ENCODE results near the gene HORMAD2. TPM values are rescaled to one million over a fixed set of nuclear protein-coding genes. Genes with fewer than 3 reads are reported as not detected.

HORMAD2 gene
- total RNA-seq, 2 experiments from 2014 or later = not detected

DNA sequence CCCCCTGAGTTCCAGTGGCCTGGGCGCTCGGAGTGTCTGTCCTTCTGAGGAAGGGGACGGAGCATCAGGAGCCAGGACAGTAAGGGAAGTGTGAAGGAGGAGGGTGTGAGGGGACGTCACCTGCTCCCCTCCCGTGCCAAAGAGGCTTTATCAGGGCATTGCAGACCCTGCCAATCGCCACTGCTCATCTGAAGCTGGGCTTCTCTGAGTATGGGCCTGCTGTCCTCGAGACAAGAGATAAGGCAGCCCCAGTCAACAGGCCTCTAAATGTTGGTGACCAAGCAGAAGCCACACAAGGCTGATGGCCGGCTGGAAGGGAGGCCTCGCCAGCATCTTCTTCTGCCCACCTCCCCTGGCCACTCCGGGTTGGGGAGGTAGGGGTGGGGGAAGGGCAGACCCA, 136.4 kb downstream of the HORMAD2 start:
- Mint-ChIP-seq H3K9me3 (no peaks in the 10 kb centered on the region), H3K27ac (no peak overlapping the region), H3K27me3 (no peaks in the 10 kb centered on the region), H3K4me1 (ENCODE audit: low read depth) (peaks cover 40% of the 10 kb centered on the region), H3K4me3 (no peak overlapping the region), H3K36me3 (no peaks in the 10 kb centered on the region)
- ChIA-PET CTCF (no interaction called here), POLR2A (no interaction called here)
- DNase-seq = no peak
- intact Hi-C loops (cut with micrococcal nuclease) = no loop called here

DNA sequence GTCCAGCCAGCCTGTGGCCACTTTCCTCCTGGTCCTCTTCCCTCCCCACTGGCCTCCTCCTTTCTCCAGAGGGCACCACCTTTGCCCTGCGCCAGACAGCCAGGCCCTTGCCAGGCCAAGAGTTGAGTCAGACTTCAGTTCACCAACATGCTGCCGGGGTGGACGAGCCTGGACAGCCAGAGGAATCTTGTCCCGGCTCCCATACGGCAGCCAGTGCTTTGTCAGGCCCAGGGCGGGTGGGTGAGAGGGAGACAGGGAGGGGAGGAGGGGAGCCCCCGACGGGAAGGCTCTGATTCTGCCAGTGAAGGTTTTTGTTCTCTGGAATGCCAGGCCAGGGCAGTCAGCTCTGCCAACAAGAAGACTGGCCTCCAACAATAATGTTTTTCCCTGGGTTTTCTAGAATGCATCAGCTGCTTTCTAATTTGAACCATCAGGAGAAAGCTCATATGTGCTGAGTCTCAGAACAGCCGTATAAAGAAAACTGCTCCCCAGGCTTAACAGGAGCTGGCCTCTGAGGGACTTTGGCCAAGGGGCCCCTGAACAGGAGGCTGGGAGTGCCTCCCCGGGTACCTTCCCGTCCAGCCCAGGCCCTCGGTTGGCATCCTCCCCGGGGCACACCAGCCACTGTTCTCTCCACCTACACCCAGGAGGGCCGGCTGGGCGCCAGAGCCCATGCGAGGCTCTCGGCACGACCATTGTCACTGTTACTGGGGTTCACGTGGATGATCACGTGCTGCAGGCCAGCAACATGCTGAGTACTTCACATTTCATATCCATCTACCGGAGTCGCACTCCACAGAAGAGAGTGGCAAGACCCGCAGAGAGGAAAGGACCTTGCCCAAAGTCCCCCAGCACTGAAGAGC, 137.7 kb downstream of the HORMAD2 start:
- H3K27ac Mint-ChIP-seq = no peak overlapping the region

DNA sequence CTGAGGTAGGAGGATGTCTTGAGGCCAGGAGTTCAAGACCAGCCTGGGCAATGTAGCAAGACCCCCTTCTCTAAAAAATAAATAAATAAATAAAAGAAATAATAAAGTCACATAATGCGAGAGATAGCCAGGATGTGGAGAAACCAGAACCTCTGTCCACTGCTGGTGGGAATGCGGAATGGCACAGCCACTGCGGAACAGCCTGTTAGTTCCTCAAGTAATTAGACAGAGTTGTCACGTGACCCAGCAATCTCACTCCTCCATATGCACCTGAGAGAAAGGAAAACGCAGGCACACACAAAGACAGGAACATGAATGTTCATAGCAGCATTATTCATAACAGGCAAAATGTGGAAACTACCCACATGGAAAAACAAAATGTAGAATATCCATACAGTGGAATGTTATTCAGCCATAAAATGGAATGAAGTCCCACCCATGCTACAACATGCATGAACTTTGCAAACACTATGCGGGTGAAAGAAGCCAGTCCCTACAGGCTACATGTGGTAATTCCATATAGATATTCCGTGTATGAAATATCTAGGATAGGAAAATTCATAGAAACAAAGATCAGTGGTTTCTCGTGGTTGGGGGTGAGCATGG, 138.9 kb downstream of the HORMAD2 start:
- CTCF ChIA-PET = no interaction called here

More for the DNA sequence above, 137.7 kb downstream of the HORMAD2 start:
- DNase-seq = no peak
- Mint-ChIP-seq H3K27me3 (no peaks in the 10 kb centered on the region), H3K36me3 (no peaks in the 10 kb centered on the region), H3K9me3 (no peaks in the 10 kb centered on the region), H3K4me1 (ENCODE audit: low read depth) (peaks cover 44% of the 10 kb centered on the region), H3K4me3 (no peak overlapping the region)
- ChIA-PET CTCF (no interaction called here), POLR2A (no interaction called here)
- intact Hi-C loops (cut with micrococcal nuclease) = no loop called here

DNA sequence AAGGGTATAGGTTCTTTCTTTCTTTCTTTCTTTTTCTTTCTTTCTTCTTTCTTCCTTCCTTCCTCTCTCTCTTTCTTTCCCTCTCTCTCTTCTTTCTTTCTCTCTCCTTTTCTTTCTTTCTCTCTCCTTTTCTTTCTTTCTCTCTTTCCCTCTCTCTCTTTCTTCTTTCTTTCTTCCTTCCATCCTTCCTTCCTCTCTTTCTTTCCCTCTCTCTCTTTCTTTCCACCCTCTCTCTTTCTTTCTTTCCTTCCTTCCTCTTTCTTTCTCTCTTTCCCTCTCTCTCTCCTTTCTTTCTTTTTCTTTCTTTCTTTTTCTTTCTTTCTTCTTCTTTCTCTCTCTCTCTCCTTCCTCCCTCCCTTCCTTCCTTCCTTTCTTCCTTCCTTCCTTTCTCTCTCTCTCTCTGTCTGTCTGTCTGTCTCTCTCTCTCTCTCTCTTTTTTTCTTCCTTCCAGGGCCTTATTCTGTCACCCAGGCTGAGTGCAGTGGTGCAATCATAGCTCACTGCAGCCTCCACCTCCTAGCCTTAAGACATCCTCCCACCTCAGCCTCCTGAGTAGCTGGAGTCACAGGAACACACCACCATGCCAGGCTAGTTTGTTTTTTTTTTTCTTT, 139.5 kb downstream of the HORMAD2 start:
- ChIA-PET CTCF (interaction anchor here (1.1 kb wide), 1 partner anchor 112 kb away, joined by 7 read pairs; no protein-coding TSS in a partner anchor), POLR2A (interaction anchor here (0.6 kb wide), 1 partner anchor 1096 kb away, joined by 3 read pairs; no protein-coding TSS in a partner anchor)
- no peaks in the 10 kb centered on the region for H3K9me3 Mint-ChIP-seq
- H3K4me3 Mint-ChIP-seq = no peak overlapping the region
- no peak for DNase-seq
- no peaks in the 10 kb centered on the region for H3K27me3 Mint-ChIP-seq
- peak overlapping the region; percentile 29 for H3K27ac Mint-ChIP-seq
- no peaks in the 10 kb centered on the region for H3K36me3 Mint-ChIP-seq
- H3K4me1 Mint-ChIP-seq (ENCODE audit: low read depth) = peaks cover 53% of the 10 kb centered on the region
- intact Hi-C loops (cut with micrococcal nuclease) = loop anchor here (5.0 kb wide), 1 partner anchor 37 kb away; no protein-coding TSS in a partner anchor

More for the DNA sequence above, 138.9 kb downstream of the HORMAD2 start:
- POLR2A ChIA-PET = no interaction called here
- peaks cover 52% of the 10 kb centered on the region for H3K4me1 Mint-ChIP-seq (ENCODE audit: low read depth)
- H3K4me3 Mint-ChIP-seq = no peak overlapping the region
- H3K36me3 Mint-ChIP-seq = no peaks in the 10 kb centered on the region
- DNase-seq = no peak
- H3K27ac Mint-ChIP-seq = no peak overlapping the region
- no peaks in the 10 kb centered on the region for H3K9me3 Mint-ChIP-seq
- intact Hi-C loops (cut with micrococcal nuclease) = no loop called here
- no peaks in the 10 kb centered on the region for H3K27me3 Mint-ChIP-seq

DNA sequence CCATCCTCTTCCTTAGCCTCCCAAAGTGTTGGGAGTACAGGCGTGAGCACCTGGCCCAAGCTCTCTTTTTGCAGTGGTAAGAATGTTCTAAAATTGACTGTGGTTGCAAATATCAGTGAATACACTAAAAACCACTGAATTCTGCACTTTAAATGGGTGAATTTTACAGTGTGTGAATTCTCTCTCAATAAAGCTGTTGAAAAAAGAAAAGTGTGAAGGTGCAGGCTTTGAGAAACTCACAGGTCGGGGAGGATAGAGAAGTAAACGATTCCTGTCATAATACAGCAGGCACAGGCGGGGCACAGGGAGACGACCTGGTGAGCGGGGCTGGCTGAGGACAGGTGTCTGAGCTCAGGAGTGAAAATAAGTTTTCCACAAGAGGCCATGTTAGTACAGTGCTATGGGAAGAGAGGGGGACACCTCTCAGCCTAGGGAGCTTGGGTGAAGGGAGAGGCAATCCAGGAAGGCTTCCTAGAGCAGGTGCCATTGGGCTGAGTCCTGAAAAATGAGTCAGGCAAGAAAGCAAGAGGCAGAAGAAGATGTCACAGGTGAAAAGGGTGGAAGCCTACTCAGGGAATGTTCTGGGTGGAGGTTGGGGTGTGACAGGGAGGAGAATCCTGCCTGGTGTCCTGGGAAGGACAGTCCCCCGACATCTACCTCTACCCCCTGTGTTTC, 140.2 kb downstream of the HORMAD2 start:
- DNase-seq = no peak
- intact Hi-C loops (cut with micrococcal nuclease) = loop anchor here (1.0 to 5.0 kb wide), 2 partner anchors 8 to 38 kb away; no protein-coding TSS in a partner anchor
- peaks cover 58% of the 10 kb centered on the region for H3K4me1 Mint-ChIP-seq (ENCODE audit: low read depth)
- no peaks in the 10 kb centered on the region for H3K27me3 Mint-ChIP-seq
- no peak overlapping the region for H3K4me3 Mint-ChIP-seq
- POLR2A ChIA-PET = interaction anchor here (0.6 kb wide), 1 partner anchor 1095 kb away, joined by 3 read pairs; no protein-coding TSS in a partner anchor
- peak overlapping the region; percentile 65 for H3K27ac Mint-ChIP-seq
- H3K9me3 Mint-ChIP-seq = no peaks in the 10 kb centered on the region
- H3K36me3 Mint-ChIP-seq = no peaks in the 10 kb centered on the region
- CTCF ChIA-PET = interaction anchor here (1.1 kb wide), 1 partner anchor 113 kb away, joined by 7 read pairs; no protein-coding TSS in a partner anchor

DNA sequence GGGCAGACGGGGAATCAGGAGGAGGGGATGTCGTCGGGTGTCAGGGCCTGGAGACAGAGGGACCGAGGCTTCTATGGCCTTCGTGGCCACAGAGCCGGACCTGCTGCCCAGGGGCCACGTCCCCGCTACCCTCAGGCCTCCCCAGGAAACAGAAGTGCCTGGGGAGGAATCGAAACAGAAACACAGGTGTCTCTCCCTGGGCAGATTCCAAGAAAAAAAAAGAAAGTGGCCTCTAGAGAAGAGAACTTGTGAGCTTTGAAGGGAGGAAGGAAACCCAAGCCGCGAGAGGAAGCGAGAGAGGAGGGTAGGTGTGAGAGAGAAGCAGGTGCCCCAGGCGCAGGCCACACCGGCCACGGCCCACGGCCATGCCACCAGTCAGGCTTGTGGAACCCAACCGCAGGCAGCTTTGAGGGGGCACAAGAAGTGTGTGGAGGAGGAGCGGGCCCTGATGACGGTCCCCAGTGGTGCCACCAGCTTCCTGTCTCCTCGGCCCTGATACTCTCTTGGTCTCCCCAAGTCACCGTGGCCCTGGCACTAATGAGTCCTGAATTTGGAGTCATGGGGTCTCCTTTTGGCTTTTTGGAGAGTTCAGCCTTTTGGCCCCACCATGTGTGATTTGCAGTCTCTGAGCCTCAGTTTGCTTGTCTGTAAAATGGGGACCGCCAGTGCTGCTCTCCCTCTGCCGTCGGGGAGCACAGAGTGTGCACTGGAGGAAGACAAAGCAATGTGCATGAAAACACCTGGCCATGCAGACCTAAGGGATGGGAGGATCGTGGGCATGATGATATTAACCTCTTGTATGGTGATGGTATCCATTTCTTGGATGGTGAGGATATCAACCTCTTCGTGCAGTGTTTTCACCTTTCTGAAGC, 141.1 kb downstream of the HORMAD2 start:
- H3K27me3 Mint-ChIP-seq = no peaks in the 10 kb centered on the region
- H3K9me3 Mint-ChIP-seq = no peaks in the 10 kb centered on the region
- H3K4me3 Mint-ChIP-seq = peak overlapping the region; percentile 11
- ChIA-PET CTCF (interaction anchor here (0.6 to 0.9 kb wide), 2 partner anchors 34 to 46 kb away, joined by 3 read pairs; no protein-coding TSS in a partner anchor), POLR2A (no interaction called here)
- peak overlapping the region; percentile 65 for H3K27ac Mint-ChIP-seq
- H3K4me1 Mint-ChIP-seq (ENCODE audit: low read depth) = peaks cover 61% of the 10 kb centered on the region
- no peaks in the 10 kb centered on the region for H3K36me3 Mint-ChIP-seq
- intact Hi-C loops (cut with micrococcal nuclease) = loop anchor here (1.0 to 5.0 kb wide), 2 partner anchors 9 to 39 kb away; no protein-coding TSS in a partner anchor
- DNase-seq = peak; percentile 77

DNA sequence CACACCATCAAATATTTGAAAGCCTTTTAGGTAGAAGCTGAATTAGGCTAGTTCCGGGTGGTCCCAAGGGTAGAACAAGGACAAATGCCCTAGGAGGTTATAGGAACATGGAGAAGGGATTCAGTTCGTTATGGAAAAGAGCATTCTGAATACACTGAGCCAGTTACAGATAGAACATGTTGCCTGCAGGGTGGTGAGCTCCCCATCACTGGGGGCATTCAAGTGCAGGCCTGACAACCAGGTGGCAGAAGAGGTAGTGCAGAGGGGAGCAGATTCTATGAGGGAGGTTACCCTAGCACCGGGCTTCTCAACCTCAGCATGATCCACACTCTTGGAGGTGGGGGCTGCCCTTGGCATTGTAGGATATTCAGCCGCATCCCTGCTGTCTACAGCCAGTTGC, 142.1 kb downstream of the HORMAD2 start:
- Mint-ChIP-seq H3K27ac (no peak overlapping the region), H3K9me3 (no peaks in the 10 kb centered on the region), H3K36me3 (no peaks in the 10 kb centered on the region), H3K4me1 (ENCODE audit: low read depth) (peaks cover 63% of the 10 kb centered on the region), H3K4me3 (no peak overlapping the region), H3K27me3 (no peaks in the 10 kb centered on the region)
- DNase-seq = no peak
- intact Hi-C loops (cut with micrococcal nuclease) = loop anchor here (5.0 kb wide), 1 partner anchor 40 kb away; no protein-coding TSS in a partner anchor
- POLR2A ChIA-PET = no interaction called here
- CTCF ChIA-PET = no interaction called here

DNA sequence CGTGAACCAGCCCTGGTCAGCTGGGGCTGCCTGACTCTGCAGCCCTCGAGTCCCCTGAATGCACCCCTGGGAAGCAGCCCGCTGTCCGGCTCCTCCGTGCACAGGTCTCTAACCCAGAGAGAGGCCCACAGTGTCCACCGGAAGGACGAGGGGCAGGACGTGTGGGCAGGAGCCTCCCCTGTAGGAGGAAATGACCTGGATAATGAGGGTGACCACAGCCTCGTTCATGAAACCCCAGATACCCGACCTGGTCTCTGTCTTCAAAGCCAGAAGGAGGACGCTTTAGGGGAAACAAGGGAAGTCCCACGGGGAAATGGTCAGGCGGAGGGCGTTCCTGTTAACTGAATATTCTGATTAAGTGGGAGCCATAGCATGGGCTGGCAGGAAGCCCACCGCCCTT, 143.0 kb downstream of the HORMAD2 start:
- Mint-ChIP-seq H3K27ac (no peak overlapping the region), H3K27me3 (no peaks in the 10 kb centered on the region), H3K36me3 (no peaks in the 10 kb centered on the region), H3K9me3 (no peaks in the 10 kb centered on the region), H3K4me3 (no peak overlapping the region), H3K4me1 (ENCODE audit: low read depth) (peaks cover 70% of the 10 kb centered on the region)
- intact Hi-C loops (cut with micrococcal nuclease) = loop anchor here (5.0 kb wide), 1 partner anchor 41 kb away; no protein-coding TSS in a partner anchor
- CTCF ChIA-PET = no interaction called here
- no peak for DNase-seq
- POLR2A ChIA-PET = interaction anchor here (1.0 kb wide), 1 partner anchor 12 kb away, joined by 3 read pairs; no protein-coding TSS in a partner anchor

DNA sequence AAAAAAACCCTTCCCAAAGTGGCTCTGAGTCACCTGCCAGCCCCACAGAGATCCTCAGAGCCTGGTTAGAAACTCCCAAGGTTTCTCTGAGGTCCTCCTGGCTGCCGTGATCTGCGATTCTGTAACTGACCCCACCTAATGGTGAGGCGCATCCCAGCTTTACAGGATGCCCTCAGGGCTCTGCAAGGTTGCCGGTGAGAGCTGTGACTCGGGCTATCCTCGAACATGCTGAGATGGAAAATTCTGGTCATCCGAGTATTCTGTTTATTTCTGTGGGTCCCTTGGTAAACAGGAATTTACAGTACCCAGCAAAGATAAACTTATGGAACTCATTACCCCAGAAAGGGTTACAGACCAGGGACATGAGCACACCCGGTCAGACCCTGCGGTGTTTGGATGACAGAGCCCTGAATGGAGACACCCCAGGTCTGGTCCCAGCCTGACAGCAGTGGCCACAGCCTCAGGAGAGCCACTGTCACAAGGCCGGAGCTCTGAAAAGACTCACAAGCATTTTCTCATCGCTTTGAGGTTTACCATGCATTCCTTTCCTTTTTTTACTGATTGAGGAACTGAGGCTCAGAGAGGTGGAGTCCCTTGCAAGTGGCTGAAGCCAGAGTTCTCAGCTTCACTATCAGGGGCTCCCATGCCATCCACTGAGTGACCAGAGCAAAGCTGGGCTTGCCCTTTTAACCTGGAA, 144.0 kb downstream of the HORMAD2 start:
- H3K36me3 Mint-ChIP-seq = no peaks in the 10 kb centered on the region
- CTCF ChIA-PET = interaction anchor here (1.1 to 1.4 kb wide), 2 partner anchors 41 to 117 kb away, joined by 3 to 5 read pairs; no protein-coding TSS in a partner anchor
- H3K27me3 Mint-ChIP-seq = no peaks in the 10 kb centered on the region
- H3K4me3 Mint-ChIP-seq = no peak overlapping the region
- no peak for DNase-seq
- H3K9me3 Mint-ChIP-seq = no peaks in the 10 kb centered on the region
- H3K27ac Mint-ChIP-seq = no peak overlapping the region
- intact Hi-C loops (cut with micrococcal nuclease) = loop anchor here (5.0 kb wide), 1 partner anchor 42 kb away; no protein-coding TSS in a partner anchor
- POLR2A ChIA-PET = interaction anchor here (1.1 kb wide), 1 partner anchor 95 kb away, joined by 3 read pairs; no protein-coding TSS in a partner anchor
- H3K4me1 Mint-ChIP-seq (ENCODE audit: low read depth) = peaks cover 69% of the 10 kb centered on the region

DNA sequence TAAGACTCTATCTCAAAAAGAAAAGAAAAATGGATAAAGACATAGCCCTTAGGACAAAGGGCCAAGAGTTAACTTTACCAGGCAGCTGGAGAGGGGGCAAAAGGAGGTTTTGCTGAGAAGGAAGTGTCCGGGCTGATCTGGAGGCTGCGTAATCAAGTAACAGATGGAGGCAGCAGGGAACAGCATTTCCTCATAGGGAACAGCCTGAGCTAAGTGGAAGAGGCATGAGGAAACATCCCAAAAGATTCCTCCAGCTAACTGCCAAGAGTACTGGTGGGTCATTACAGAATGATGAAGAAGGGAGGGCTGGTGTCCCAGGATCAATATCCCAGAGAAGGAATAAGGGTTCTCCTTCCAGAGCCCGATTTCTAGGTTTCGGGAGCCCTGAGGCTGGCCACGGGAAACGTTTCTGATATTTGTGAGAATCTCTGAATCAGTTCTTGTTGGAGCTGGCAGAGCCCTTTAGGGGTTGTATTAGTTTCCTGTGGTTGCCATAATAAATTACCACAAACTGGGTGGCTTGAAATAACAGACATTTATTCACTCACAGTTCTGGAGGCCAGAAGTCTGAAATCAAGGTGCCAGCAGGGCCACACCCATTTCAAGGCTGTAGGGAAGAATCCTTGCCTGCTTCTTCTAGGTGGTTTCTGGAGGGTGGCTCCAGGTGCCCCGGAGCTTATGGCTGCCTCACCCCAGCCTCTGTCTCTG, 145.1 kb downstream of the HORMAD2 start:
- intact Hi-C loops (cut with micrococcal nuclease) = no loop called here
- POLR2A ChIA-PET = interaction anchor here (1.1 kb wide), 1 partner anchor 94 kb away, joined by 3 read pairs; no protein-coding TSS in a partner anchor
- H3K36me3 Mint-ChIP-seq = no peaks in the 10 kb centered on the region
- H3K27me3 Mint-ChIP-seq = no peaks in the 10 kb centered on the region
- peaks cover 58% of the 10 kb centered on the region for H3K4me1 Mint-ChIP-seq (ENCODE audit: low read depth)
- DNase-seq = no peak
- H3K27ac Mint-ChIP-seq = no peak overlapping the region
- CTCF ChIA-PET = interaction anchor here (0.6 to 1.4 kb wide), 3 partner anchors 19 to 118 kb away, joined by 3 to 5 read pairs (median 3); no protein-coding TSS in a partner anchor
- H3K4me3 Mint-ChIP-seq = no peak overlapping the region
- H3K9me3 Mint-ChIP-seq = no peaks in the 10 kb centered on the region

All from activated CD4-positive, alpha-beta memory T cell treated with anti-CD3 and anti-CD28 coated beads for 36 hours (primary cell).